IMR-90 (cell line): ENCODE measurements around the gene GLRX2. TPM values are rescaled to one million over a fixed set of nuclear protein-coding genes. Genes with fewer than 3 reads are reported as not detected.

ENCODE experiments used
- ATAC-seq: fragments of 200-7000 bp; cut with Tn5 transposase; 2 replicates; pipeline ENCODE4 v1.9.1; 2020; ENCODE audit warnings: low read depth, mild to moderate bottlenecking, moderate library complexity
- BruUV-seq: library from RNA; stranded (reverse); fragments of 400-500 nt; replicated peaks from 2 replicates; lab custom pipeline; 2021; lab: Mats Ljungman, UMichigan
- CTCF ChIA-PET: fragments of 300-600 bp; formaldehyde crosslinking; extraction: SDS; loops from one replicate; lab custom pipeline; 2021; ENCODE audit warnings: antibody characterized with exemption; lab: Yijun Ruan, JAX
- POLR2A ChIA-PET: fragments of 300-600 bp; sonication (Branson Sonifier 250); formaldehyde crosslinking; loops from one replicate; lab custom pipeline; 2022; ENCODE audit warnings: antibody characterized with exemption; ENCODE audit not compliant: unreplicated experiment; lab: Charles Lee
- DNase-seq: peaks from one replicate; pipeline ENCODE4 v3.0.0; 2013
- H2AFZ ChIP-seq: replicated peaks from 2 replicates; pipeline ENCODE3; 2013; ENCODE audit warnings: low read length, mild to moderate bottlenecking; ENCODE audit not compliant: poor library complexity
- H2AK5ac ChIP-seq: 2 replicates; pipeline ENCODE4 v1.6.1; 2013; ENCODE audit warnings: low read depth, low read length, inconsistent platforms
- H2AK9ac ChIP-seq: replicated peaks from 2 replicates; pipeline ENCODE3; 2013; ENCODE audit warnings: mild to moderate bottlenecking, low read depth, low read length, moderate library complexity; ENCODE audit not compliant: poor library complexity
- H2BK120ac ChIP-seq: 2 replicates; pipeline ENCODE4 v1.6.1; 2013; ENCODE audit warnings: low read depth, low read length, inconsistent platforms
- H2BK15ac ChIP-seq: 3 replicates; pipeline ENCODE4 v1.6.1; 2013; ENCODE audit warnings: low read depth, low read length, inconsistent platforms
- H2BK20ac ChIP-seq: 2 replicates; pipeline ENCODE4 v1.6.1; 2013; ENCODE audit warnings: low read depth, mild to moderate bottlenecking, inconsistent platforms, low read length, moderate library complexity
- H2BK5ac ChIP-seq: 2 replicates; pipeline ENCODE4 v1.6.1; 2013; ENCODE audit warnings: mild to moderate bottlenecking, low read depth, low read length, inconsistent platforms; ENCODE audit not compliant: poor library complexity, severe bottlenecking
- H3K14ac ChIP-seq: replicated peaks from 2 replicates; pipeline ENCODE4 v1.6.1; 2013; ENCODE audit warnings: low read depth, low read length, inconsistent platforms
- H3K18ac ChIP-seq: 2 replicates; pipeline ENCODE4 v1.6.1; 2013; ENCODE audit warnings: low read depth, low read length, control low read depth
- H3K23ac ChIP-seq: 2 replicates; pipeline ENCODE4 v1.6.1; 2013; ENCODE audit warnings: low read depth, low read length, inconsistent platforms
- H3K27ac ChIP-seq: 2 replicates; pipeline ENCODE4 v1.5.1; 2013; ENCODE audit warnings: mild to moderate bottlenecking, control low read depth, low read length; ENCODE audit not compliant: insufficient read depth
- H3K27me3 ChIP-seq: 2 replicates; pipeline ENCODE4 v1.6.1; 2013; ENCODE audit warnings: low read length; ENCODE audit not compliant: control insufficient read depth, insufficient read depth
- H3K36me3 ChIP-seq: 2 replicates; pipeline ENCODE4 v1.6.1; 2013; ENCODE audit warnings: low read length, mixed read lengths; ENCODE audit not compliant: control insufficient read depth, insufficient read depth
- H3K4ac ChIP-seq: 2 replicates; pipeline ENCODE4 v1.6.1; 2013; ENCODE audit warnings: low read depth, low read length, inconsistent platforms
- H3K4me1 ChIP-seq: 2 replicates; pipeline ENCODE4 v1.6.1; 2013; ENCODE audit warnings: low read length, mixed read lengths; ENCODE audit not compliant: control insufficient read depth, insufficient read depth
- H3K4me2 ChIP-seq: 2 replicates; pipeline ENCODE4 v1.6.1; 2013; ENCODE audit warnings: low read depth, mild to moderate bottlenecking, control low read depth, low read length, moderate library complexity
- H3K4me3 ChIP-seq: 2 replicates; pipeline ENCODE4 v1.5.1; 2013; ENCODE audit warnings: low read depth, mild to moderate bottlenecking, control low read depth, low read length, moderate library complexity; ENCODE audit not compliant: insufficient read depth
- H3K56ac ChIP-seq: 2 replicates; pipeline ENCODE4 v1.6.1; 2013; ENCODE audit warnings: low read length, inconsistent platforms; ENCODE audit not compliant: insufficient read depth; ENCODE audit errors: extremely low read depth
- H3K79me1 ChIP-seq, 2 experiments: 2 replicates each; pipeline ENCODE4 v1.6.1; 2013; ENCODE audit warnings: low read length in 2 of 2, inconsistent platforms in 1 of 2, low read depth in 1 of 2
- H3K9ac ChIP-seq: 2 replicates; pipeline ENCODE4 v1.6.1; 2013; ENCODE audit warnings: low read depth, low read length, control low read depth
- H3K9me1 ChIP-seq: 2 replicates; pipeline ENCODE4 v1.6.1; 2013; ENCODE audit warnings: low read length, inconsistent platforms; ENCODE audit not compliant: insufficient read depth
- H3K9me3 ChIP-seq: 2 replicates; pipeline ENCODE4 v1.6.1; 2013; ENCODE audit warnings: low read length; ENCODE audit not compliant: control insufficient read depth, insufficient read depth
- H4K20me1 ChIP-seq: 2 replicates; pipeline ENCODE4 v1.6.1; 2013; ENCODE audit warnings: low read length, inconsistent platforms; ENCODE audit not compliant: insufficient read depth
- H4K5ac ChIP-seq: 2 replicates; pipeline ENCODE4 v1.6.1; 2013; ENCODE audit warnings: mild to moderate bottlenecking, low read depth, low read length, control low read depth
- H4K8ac ChIP-seq, 2 experiments: 2 replicates each; pipeline ENCODE4 v1.6.1; 2013; ENCODE audit warnings: low read depth in 2 of 2, low read length in 2 of 2, control low read depth in 1 of 2, inconsistent platforms in 1 of 2
- H4K91ac ChIP-seq: 2 replicates; pipeline ENCODE4 v1.6.1; 2013; ENCODE audit warnings: low read depth, low read length, inconsistent platforms; ENCODE audit not compliant: insufficient read depth
- FOS ChIP-seq: fragments of 150-350 bp; IDR thresholded peaks from 2 replicates; pipeline ENCODE4 v1.6.1; 2016; ENCODE audit warnings: low read depth, low read length
- RFX5 ChIP-seq: IDR thresholded peaks from 2 replicates; pipeline ENCODE4 v1.8.0; 2012; ENCODE audit warnings: low read depth, mild to moderate bottlenecking, low read length, moderate library complexity
- SMC3 ChIP-seq: fragments of 150-350 bp; IDR thresholded peaks from 2 replicates; pipeline ENCODE4 v1.6.1; 2016; ENCODE audit warnings: low read depth, mild to moderate bottlenecking, antibody characterized with exemption, low read length, moderate library complexity
- WGBS, 2 experiments: methylation state at CpG; one replicate each; pipeline versions ENCODE4 v1.1.5 to v1.1.7; 2013; ENCODE audit warnings: missing lambda C conversion rate in 2 of 2; ENCODE audit not compliant: insufficient read length in 1 of 2; ENCODE audit errors: extremely low coverage in 2 of 2; 5-methylcytosine and 5-hydroxymethylcytosine counted together
- dilution Hi-C: fragments of 300-500 bp; cut with HindIII; formaldehyde crosslinking; loops from one replicate; pipeline ENCODE4 v1.14.3; 2018; ENCODE audit warnings: low sequenced_read_pairs; ENCODE audit not compliant: unreplicated experiment
- in situ Hi-C: fragments of 300-500 bp; cut with MboI; formaldehyde crosslinking; loops from 3 replicates; pipeline ENCODE4 v1.14.3; 2019; ENCODE audit warnings: low sequenced_read_pairs, inconsistent platforms, mixed read lengths
- intact Hi-C: fragments of 100-400 bp; cut with micrococcal nuclease; formaldehyde crosslinking; loops from 2 replicates; pipeline ENCODE4 v1.10.0; 2022
- polyA plus RNA-seq, 3 experiments: library from polyadenylated mRNA; depleted of rRNA; stranded (reverse); fragments of >200 nt; gene quantifications; 2 replicates each; pipeline ENCODE4 v1.2.3, GENCODE V29; 2012; ENCODE audit warnings: low replicate concordance in 1 of 3
- total RNA-seq: library from RNA; depleted of rRNA; stranded (reverse); fragments of >200 nt; gene quantifications from 2 replicates; pipeline ENCODE4 v1.2.3, GENCODE V29; 2012
- TF ChIP-seq, protein P1 (sequence below): fragments of 150-350 bp; IDR thresholded peaks from 2 replicates; pipeline ENCODE4 v1.6.1; 2017; ENCODE audit warnings: mild to moderate bottlenecking, antibody characterized with exemption, low read length, low read depth

GLRX2 gene
- total and polyA plus RNA-seq, 2 of the 4 experiments (the other 2 are of a cell fraction), result 2.0 to 15.9 TPM

DNA sequence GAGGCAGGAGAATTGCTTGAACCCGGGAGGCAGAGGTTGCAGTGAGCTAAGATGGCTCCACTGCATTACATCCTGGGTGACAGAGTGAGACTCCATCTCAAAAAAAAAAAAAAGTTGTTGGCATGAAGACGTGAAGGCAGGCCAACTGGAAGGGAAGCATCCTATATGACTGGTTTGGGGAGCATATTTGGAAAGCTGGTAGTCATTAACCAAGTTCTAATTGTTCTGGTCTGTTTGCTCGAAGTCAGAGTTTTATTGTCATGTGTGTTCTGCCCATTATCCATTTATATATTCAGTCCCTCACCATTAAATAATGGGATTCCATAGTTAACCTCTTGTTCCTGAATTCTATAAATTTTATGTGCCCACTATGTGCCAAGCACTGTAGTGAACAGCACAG is 3.3 kb upstream of the GLRX2 start:
- ATAC-seq (no peak), DNase-seq (no peak)
- POLR2A ChIA-PET, result no interaction called here
- 100% methylated on average over 1 of the region's 3 CpGs; no CpG with 5 or more reads in 1 of the 2 experiments for WGBS, 2 experiments
- no peak overlapping the region for H3K27ac ChIP-seq
- dilution Hi-C loops (no loop called here), intact Hi-C loops (no loop called here), in situ Hi-C loops (no loop called here)
- no peak overlapping the region for H2BK5ac ChIP-seq
- no peak overlapping the region for H3K4me3 ChIP-seq
- no peak overlapping the region for H3K23ac ChIP-seq
- H2AFZ ChIP-seq, result no peak overlapping the region
- H3K79me1 ChIP-seq, result peaks cover 7 to 14% of the 10 kb centered on the region in 2 experiments
- no peaks in the 10 kb centered on the region for H3K27me3 ChIP-seq
- peaks cover 7% of the 10 kb centered on the region for H3K4me1 ChIP-seq
- no TSS peak for BruUV-seq
- H3K36me3 ChIP-seq, result no peaks in the 10 kb centered on the region
- H2AK5ac ChIP-seq, result no peak overlapping the region
- H3K56ac ChIP-seq, result no peak overlapping the region
- H4K91ac ChIP-seq, result no peak overlapping the region
- no peak overlapping the region for H4K5ac ChIP-seq
- H2AK9ac ChIP-seq, result no peak overlapping the region
- H3K4me2 ChIP-seq, result no peak overlapping the region
- H3K9me3 ChIP-seq, result no peaks in the 10 kb centered on the region
- H3K14ac ChIP-seq, result no peak overlapping the region
- no peak overlapping the region for H2BK15ac ChIP-seq
- H2BK120ac ChIP-seq, result no peak overlapping the region
- H3K9ac ChIP-seq, result no peak overlapping the region
- TF ChIP-seq FOS (no peak), SMC3 (no peak), RFX5 (no peak)
- TF ChIP-seq, protein P1, sequence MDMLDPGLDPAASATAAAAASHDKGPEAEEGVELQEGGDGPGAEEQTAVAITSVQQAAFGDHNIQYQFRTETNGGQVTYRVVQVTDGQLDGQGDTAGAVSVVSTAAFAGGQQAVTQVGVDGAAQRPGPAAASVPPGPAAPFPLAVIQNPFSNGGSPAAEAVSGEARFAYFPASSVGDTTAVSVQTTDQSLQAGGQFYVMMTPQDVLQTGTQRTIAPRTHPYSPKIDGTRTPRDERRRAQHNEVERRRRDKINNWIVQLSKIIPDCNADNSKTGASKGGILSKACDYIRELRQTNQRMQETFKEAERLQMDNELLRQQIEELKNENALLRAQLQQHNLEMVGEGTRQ, result no peak
- H2BK20ac ChIP-seq, result no peak overlapping the region
- H4K20me1 ChIP-seq, result peaks cover 8% of the 10 kb centered on the region; the same call in 1 of the 2 replicates
- H3K9me1 ChIP-seq, result peaks cover 9% of the 10 kb centered on the region
- no peak overlapping the region for H3K4ac ChIP-seq
- CTCF ChIA-PET, result no interaction called here
- no peak overlapping the region for H3K18ac ChIP-seq
- no peak overlapping the region for H4K8ac ChIP-seq
